Activated gamma-delta T cell treated with anti-CD3 and anti-CD28 coated beads, Interleukin-2, amount 50 U/mL, for 16 hours (primary cell): Measurements from ENCODE around the gene VWCE.

Source experiments
- DNase-seq: peaks from one replicate; pipeline ENCODE4 v3.0.0-alpha.2; 2020; ENCODE audit warnings: low read depth

The VWCE gene, protein sequence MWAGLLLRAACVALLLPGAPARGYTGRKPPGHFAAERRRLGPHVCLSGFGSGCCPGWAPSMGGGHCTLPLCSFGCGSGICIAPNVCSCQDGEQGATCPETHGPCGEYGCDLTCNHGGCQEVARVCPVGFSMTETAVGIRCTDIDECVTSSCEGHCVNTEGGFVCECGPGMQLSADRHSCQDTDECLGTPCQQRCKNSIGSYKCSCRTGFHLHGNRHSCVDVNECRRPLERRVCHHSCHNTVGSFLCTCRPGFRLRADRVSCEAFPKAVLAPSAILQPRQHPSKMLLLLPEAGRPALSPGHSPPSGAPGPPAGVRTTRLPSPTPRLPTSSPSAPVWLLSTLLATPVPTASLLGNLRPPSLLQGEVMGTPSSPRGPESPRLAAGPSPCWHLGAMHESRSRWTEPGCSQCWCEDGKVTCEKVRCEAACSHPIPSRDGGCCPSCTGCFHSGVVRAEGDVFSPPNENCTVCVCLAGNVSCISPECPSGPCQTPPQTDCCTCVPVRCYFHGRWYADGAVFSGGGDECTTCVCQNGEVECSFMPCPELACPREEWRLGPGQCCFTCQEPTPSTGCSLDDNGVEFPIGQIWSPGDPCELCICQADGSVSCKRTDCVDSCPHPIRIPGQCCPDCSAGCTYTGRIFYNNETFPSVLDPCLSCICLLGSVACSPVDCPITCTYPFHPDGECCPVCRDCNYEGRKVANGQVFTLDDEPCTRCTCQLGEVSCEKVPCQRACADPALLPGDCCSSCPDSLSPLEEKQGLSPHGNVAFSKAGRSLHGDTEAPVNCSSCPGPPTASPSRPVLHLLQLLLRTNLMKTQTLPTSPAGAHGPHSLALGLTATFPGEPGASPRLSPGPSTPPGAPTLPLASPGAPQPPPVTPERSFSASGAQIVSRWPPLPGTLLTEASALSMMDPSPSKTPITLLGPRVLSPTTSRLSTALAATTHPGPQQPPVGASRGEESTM

DNA sequence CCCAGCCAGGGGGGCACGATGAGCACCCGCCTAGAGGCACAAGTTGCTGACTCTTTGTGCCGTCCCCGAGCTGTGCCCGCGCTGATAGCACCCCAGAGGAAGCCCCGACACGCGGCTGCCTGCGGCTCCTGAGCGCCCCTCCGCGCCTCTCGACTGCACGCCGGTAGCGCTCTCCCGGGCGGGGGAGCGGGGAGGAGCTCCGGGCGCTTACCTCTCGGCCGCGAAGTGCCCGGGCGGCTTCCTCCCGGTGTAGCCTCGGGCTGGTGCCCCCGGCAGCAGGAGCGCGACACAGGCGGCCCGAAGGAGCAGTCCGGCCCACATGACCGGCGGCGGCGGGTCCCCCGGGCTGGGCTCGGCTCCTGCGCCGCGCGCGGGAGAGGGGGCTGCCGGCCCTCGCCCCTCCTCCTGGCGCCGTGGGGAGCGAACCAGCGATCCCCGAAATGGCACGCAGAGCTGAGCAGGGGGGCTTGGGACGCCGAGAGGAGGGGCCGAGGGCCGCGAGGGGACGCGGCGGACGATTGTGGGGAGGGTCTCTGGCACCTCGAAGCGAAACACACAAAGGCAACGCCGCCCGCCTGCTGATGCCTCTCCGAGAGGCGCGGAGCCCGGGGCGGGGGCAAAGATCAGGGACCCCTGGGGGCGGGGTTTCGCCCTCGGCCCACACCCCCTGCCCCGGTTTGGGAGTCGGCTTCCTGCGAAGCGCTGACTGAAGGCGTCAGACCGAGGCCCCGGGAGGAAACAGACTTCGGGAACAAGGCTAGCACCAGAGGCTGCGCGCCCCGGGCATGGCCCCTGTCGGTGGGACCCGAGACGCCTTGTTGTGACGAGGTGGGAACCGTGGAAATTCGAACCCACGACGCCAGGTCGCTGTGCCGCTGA lies at the start of gene VWCE:
VWCE (minus strand) TSS at position 600 of the 879 bp plus-strand sequence; CDS start at position 321, 279 bp downstream.
- peak; percentile 52 for DNase-seq

DNA sequence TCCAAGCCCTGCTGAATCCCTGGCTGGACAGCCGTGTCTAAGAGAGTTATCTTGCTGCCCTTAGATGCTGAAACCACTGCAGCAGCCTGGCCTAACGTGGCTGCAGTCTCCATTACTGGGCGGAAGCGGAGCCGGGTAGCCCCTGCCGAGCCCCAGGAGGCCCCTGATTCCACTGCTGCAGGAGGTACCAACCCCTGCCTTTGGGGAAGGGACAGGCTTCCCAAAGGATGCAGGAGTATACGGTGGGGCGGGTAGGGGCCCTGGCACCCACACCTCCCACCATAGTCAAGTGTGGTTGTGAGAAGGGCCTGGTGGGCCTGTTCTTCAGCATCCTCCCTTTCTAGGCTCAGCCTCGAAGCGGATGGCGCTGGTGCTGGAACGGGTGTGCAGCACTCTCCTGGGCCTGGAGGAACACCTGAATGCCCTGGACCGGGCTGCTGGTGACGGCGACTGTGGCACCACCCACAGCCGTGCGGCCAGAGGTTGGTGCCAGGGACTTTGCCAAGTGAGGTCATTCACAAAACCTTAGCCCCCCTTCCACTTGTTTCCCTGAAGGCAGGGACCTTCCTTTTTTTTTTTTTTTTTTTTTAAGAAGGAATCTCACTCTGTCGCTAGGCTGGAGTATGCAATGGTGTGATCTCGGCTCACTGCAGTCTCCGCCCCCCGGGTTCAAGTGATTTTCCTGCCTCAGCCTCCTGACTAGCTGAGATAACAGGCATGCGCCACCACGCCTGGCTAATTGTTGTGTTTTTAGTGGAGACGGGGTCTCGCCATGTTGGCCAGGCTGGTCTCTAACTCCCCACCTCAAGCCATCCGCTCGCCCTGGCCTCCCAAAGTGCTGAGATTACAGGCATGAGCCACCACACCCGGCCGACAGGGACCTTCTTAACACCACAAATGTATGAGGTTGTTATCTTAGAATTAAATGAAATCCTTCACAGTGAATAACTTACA lies 49.0 kb upstream of the VWCE start:
- DNase-seq: no peak

DNA sequence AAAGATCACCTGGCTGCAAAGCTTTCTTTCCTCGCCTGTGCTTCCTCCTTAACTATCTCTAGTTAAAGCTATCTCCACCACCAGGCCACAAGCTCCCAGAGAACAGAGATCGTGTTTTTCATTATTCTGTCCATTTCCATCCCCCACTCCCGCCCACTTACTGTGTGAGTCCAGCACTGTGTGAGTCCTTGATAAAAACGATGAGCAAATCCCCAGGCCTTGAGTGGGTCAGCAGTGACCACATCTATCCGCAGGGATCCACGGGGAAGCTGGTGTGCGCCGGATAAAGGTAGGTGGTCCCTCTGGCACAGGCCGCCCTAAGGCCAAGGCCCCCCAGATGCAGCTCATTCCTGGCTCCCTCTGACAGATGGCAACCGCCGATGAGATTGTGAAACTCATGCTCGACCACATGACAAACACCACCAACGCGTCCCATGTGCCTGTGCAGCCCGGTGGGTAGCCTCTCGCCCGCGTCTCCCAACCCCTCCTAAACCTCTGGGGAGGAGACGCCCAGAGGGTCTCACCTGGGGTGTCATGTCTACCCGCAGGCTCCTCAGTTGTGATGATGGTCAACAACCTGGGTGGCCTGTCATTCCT lies 47.2 kb upstream of the VWCE start:
- no peak for DNase-seq

DNA sequence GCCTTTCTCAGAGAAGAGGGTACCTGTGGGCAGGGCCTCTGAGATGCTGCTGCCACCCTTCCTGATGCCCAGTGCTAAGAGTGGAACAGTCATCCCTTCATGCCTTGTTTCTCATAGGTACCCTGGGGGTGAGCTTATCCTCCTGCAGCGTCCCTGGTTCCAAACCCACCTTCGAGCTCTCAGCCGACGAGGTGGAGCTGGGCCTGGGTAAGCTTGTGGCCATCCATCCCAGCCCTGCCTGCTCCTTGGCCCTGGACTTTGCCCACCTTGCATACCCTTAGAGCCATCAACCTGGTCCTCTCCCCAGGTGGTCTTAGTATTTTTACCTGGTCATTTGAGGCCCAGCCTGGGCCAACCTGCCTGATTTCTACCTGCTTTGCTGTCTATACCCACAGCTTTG lies 46.6 kb upstream of the VWCE start:
- no peak for DNase-seq

DNA sequence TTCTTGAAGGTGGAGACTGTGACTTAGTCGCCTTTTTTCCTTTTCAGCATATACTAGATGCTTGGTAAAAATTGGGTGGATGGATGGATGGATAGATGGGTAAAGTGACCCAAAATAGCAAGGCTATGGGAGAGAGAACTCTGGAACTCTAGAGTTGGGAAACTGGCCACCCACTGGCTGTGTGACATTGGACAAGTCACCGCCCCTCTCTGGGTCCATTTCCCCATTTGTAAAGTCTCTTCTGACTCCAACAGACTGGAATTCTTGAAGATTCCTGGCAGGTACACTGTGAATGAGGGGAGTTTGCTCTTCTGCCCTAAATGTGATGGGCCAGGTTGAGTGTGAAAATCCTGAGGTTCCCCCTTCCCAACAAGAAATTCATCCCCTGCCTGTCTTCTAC lies 45.9 kb upstream of the VWCE start:
- no peak for DNase-seq

DNA sequence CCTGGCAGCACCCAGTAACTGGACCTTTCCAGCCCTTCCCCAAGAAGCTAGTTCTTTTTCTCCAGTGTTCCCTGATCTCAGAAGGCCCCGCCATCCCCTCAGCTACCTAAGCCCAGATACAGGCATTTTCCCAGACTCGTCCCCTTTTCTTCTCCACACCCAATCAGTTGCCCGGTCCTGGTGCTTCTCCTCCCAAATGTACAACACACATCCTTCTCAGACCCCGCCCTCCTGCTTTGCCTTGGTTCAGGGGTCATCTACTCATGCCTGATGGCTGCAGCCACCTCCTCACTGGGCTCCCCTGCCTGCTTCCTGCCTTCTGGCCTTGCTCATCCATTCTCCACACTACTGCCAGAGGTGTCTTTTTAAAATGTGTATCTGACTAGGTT lies 44.4 kb upstream of the VWCE start:
- no peak for DNase-seq

DNA sequence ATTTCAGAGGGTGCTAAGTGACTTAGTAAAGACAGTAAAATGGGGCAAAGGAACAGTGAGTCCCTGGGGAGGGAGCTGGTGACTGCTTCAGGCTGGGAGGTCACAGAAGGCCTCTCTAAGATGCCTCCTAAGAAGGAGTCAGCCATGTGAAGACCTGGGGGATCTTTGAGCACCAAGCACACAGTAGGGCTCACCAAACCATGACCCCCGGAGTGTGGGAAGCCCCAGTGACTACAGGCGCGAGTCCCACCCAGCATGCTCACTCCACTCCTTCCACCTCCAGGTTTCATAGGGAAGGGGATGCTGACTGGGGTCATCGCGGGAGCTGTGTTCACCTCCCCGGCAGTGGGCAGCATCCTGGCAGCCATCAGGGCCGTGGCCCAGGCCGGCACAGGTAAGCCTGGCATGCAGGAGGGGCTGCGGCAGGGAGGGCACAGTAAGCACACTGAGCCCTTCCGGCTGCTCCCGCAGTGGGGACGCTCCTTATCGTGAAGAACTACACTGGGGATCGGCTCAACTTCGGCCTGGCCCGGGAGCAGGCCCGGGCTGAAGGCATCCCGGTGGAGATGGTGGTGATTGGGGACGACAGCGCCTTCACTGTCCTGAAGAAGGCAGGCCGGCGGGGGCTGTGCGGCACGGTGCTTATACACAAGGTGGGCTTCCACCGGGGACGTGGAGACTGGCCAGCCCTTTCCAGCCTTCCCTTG lies 43.8 kb upstream of the VWCE start:
- no peak for DNase-seq

DNA sequence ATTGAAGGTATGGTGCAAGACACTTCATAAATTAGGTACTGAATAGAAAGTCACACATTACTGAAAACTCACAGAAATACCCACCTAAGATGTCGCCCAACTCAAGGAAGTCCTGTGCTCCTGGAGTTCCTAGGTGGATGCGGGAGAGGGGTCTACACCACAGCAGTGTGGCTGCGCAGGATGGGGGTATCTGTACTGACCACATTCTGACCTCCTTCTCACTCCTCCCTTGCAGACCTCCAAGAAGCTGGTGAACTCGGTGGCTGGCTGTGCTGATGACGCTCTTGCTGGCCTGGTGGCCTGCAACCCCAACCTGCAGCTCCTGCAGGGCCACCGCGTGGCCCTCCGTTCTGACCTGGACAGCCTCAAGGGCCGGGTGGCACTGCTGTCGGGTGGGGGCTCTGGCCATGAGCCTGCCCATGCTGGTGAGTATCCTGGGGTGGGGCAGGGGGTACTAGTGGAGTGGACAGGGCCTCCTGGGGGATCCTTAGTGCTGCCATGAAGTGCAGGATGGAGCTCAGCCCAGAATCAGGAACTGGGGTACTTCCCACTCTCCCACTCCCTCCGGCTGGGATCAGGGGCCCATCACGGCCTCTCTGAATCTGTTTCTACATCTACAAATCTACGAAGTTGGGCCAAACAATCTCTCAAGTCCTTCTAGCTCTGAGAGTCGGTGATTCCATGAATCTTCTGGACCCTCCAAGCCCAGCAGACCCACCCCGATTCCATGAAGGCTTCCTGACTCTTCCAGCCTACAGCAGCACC lies 42.8 kb upstream of the VWCE start:
- no peak for DNase-seq

DNA sequence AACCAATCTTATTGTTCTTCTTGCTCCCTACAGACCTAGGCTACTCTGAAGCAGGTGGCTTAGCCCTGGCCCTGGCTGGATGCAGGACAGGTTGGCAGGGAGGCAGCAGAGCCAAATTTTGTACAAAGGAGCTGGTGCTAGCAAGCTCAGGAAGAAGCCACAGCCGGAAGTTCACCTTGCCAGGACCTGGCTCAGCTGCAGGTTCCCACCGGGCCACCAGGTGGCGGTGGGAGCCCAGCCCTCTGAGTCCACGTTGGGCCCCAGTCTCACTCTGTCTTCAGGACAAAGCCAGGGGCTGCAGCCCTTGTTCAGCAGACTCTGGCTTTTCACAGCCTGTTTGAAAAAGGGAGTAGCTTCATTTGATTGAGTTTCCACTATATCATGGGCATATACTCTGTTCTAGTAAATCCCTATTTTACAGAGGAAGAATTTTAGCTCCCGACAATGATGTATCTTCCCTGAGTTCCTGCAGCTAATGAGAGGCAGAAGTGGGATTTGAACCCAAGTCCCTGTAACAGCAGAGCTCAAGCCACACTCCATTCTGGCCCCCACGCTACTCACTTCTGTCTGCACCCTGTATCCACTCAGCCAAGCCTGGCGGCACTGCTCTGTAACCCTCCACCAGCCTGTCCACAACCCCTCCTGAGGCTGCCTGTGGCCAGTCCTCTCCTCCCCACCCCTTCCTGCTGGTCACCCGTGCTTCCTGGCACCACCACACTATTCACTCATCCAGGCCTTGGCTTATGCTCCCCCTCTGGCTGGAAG lies 41.2 kb upstream of the VWCE start:
- peak; percentile 66 for DNase-seq

DNA sequence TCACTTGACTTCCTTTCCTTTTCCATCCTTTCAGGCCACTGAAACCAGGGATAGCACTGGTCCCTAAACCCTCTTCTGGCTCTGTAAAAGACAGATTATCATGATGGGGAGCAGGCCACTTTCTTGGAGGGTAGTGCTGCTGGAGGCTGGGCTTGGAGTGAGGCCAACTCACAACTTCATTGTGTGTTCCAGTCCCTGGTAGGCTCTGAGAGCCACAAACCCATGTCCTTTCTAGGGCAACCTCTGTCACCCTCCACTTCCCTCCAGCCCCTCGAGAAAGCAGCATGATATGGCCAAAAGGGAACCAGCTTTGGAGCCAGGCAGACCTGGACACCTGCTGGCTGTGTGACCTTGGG lies 40.2 kb upstream of the VWCE start:
- DNase-seq: no peak

DNA sequence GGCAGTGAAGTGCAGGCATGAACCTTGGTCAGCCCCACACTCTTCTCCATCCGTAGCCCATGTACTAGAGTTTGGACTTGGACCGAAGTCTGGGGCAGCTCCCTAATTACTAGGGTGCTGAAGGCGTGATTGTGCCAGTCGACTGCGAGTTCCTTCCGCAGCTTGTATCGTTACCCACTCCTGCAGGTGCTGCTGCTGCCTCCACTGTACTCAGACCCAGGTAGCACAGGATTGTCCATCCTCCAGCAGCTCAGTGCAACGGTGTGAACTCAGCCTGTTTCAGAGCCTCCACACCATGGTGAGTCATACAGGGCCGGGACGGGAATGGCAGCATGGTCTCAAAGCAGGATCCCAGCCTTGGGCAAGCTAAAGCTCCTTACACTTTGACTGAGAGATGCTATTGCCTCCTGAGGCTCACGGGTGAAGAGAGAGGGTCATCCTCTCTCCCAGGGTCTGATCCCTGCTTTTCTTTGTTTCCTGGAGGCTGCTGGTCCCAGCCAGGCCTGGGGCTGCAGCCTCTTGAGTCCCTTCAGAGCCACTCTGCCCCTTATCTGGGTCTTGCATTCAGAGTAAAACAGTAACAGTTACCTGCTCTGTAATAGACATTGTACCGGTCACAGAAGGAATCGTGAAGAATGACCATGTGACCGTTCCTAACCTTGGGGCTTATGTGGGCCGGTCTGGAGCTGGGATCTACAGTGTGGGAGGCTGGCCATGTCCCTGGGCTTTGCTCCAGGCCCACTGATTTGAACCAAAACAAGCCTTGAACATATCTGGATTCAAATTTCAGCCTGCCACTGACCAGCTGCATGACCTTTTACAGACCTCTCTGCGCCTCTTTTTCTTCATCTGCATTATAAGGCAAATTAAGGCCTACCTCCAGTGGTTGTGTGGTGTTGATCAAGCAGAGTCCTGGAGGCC lies 39.6 kb upstream of the VWCE start:
- no peak for DNase-seq

DNA sequence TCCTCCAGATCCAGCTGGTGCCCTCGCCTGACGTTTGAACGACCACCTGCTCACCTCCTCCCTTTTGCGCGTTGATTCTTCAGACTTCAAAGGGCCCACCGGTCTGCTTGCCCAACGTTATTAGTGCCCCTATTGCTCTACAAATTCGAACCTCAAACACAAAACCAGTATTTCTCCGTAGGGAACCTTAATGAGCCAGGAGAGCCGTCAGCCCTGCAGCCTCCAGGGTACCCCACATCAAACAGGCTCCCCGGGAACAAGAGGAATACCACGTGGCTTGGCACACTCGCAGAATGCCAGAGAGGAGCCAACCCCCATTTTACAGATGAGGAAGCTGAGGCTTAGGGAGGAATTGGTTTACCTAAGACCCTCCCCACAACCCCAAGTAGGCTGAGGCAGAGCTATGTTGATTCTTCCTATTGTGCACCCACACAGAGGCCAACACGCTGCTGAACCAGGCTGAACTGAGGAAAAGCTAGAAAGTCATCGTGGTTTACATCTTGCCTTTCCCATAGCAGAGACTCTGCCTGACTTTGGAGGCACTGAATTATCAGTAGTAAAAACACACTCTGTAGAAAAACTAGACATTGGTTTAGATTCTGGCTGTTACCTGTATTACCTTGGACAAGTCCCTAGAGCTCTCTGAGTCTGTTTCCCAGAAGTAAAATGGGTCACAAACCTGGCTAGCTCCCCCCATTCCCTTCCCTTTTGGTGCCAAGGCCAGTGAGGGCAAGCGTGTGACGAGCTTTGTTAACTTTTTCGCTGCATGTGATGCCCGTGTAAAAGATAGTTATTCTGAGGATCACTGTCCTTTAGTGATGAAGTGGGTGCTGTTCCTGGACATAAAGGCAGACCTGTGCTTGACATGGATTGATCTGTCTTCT lies 38.7 kb upstream of the VWCE start:
- no peak for DNase-seq

DNA sequence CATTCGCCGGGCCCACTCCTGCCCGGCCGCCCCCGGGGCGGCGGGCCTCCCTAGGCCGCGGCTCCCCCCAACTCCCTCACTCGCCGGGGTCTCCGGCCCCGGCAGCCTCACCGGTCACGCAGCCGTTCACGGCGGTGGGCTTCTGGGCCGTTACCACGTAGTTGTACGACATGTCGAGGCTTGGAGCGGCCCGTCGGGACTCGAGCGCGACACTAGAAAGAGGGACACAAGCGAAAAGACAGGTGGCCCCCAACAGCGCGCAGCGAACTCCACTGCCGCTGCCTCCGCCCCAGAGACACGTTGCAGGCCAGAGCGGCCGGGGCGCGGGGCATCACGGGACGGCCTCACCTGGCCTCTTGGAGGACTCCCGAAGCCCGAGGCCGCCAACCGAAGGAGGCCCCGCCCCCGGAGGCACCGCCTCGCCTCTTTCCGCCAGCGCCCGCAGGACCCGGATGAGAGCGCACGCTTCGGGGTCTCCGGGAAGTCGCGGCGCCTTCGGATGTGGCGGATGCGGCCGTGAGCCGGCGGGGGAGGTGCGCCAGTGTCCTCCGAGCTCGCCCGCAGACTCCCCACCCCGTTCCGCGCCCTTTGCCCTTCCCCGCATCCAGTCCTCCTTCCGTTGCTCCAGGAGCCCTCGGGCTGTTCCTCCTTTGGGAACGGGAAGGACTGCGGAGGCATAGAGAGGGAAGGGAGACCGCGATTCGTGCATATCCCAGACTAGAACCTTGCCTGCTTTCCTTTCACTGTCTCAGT lies 37.9 kb upstream of the VWCE start, which contains the start of the genes DDB1 and TKFC:
DDB1 (minus strand) TSS at position 309 of the 753 bp plus-strand sequence; CDS start at position 172, 137 bp downstream.
TKFC (plus strand) TSS at position 432 of the 753 bp plus-strand sequence. CDS start 1,501 bp downstream, outside the sequence.
- DNase-seq: peak; percentile 96

DNA sequence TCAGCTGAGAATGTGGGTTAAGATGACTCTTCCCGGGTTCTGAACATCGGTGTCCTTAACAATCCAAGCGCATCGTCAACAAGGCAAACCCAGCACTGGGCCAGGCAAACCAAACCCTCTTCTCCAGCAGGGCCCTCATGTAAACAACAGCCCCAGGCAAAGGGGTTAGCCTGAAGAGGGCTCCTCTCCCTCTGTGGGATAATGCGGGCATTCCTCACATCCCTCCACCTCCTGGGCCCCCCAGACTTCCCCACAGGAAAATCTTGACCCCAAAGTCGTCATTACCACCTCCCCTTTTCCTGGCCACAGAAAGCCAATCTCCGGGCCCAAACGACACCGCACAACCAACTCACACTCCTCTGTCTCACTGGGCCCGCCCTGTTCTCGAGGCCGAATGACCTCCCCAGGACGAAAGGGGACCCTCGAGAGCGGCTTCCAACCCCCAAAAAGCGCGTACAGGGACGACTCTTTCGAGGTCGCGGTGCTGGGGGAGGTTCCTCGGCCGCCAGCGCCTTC lies 37.2 kb upstream of the VWCE start:
- DNase-seq: no peak

DNA sequence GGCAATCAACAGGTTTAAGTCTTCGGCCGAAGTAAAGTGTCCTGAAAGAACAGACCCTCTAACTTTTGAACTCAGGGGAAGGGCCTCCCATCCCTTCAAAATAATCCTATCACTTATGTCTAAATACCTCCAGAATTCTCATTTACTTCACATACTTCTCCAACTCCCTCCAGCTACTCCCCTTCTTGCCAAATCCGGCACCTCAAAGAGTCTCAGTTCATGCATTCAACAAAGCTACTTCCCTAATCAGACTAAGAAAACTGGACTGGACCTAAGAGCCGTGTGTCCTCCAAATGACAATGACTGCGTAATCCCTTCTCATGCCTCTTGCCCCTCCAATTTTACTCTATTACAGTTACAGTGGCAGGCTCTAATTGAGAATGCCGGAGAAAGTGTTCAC lies 36.5 kb upstream of the VWCE start:
- DNase-seq: no peak
